WTC11 (cell line): ENCODE measurements around the gene GJA10.

Experiments used
- AFF4 ChIP-seq: sonication (generic); formaldehyde crosslinking; IDR thresholded peaks from 2 replicates; pipeline ENCODE4 v1.8.1; 2023; ENCODE audit warnings: mild to moderate bottlenecking, missing genetic modification reagents, borderline replicate concordance
- CTCF ChIP-seq: fragments of 200-600 bp; IDR thresholded peaks from 2 replicates; pipeline ENCODE4 v1.8.0; 2022; ENCODE audit warnings: antibody characterized with exemption
- E2F1 ChIP-seq: sonication (generic); formaldehyde crosslinking; IDR thresholded peaks from 2 replicates; pipeline ENCODE4 v1.8.0; 2022; ENCODE audit warnings: mild to moderate bottlenecking, missing genetic modification reagents
- ELF4 ChIP-seq: sonication (generic); formaldehyde crosslinking; IDR thresholded peaks from 2 replicates; pipeline ENCODE4 v1.8.1; 2022; ENCODE audit warnings: low read depth, mild to moderate bottlenecking, moderate library complexity, missing genetic modification reagents
- FOXK1 ChIP-seq: sonication (generic); formaldehyde crosslinking; IDR thresholded peaks from 2 replicates; pipeline ENCODE4 v1.8.0; 2022; ENCODE audit warnings: mild to moderate bottlenecking, moderate library complexity, missing genetic modification reagents
- IRF1 ChIP-seq: sonication (generic); formaldehyde crosslinking; IDR thresholded peaks from 2 replicates; pipeline ENCODE4 v1.8.0; 2023; ENCODE audit warnings: missing genetic modification reagents
- MAX ChIP-seq: sonication (generic); formaldehyde crosslinking; IDR thresholded peaks from 2 replicates; pipeline ENCODE4 v1.8.0; 2022; ENCODE audit warnings: mild to moderate bottlenecking, missing genetic modification reagents
- SMAD4 ChIP-seq: sonication (generic); formaldehyde crosslinking; IDR thresholded peaks from 2 replicates; pipeline ENCODE4 v1.8.0; 2022; ENCODE audit warnings: mild to moderate bottlenecking, missing genetic modification reagents
- SOX15 ChIP-seq: fragments of 250-450 bp; sonication (Bioruptor Pico); IDR thresholded peaks from 2 replicates; pipeline ENCODE4 v1.9.0; 2021; ENCODE audit warnings: mild to moderate bottlenecking
- ZNF423 ChIP-seq: fragments of 250-450 bp; sonication (Bioruptor Pico); IDR thresholded peaks from 2 replicates; pipeline ENCODE4 v2.1.2; 2022; ENCODE audit warnings: mild to moderate bottlenecking, moderate library complexity
- TF ChIP-seq, protein P1 (sequence below): sonication (generic); formaldehyde crosslinking; IDR thresholded peaks from 2 replicates; pipeline ENCODE4 v1.8.1; 2023; ENCODE audit warnings: mild to moderate bottlenecking, missing genetic modification reagents
- TF ChIP-seq, protein P2 (sequence below): fragments of 250-450 bp; sonication (Bioruptor Pico); IDR thresholded peaks from 2 replicates; pipeline ENCODE4 v1.9.0; 2021; ENCODE audit warnings: mild to moderate bottlenecking
- TF ChIP-seq, protein P3 (sequence below): fragments of 250-450 bp; sonication (Bioruptor Pico); IDR thresholded peaks from 2 replicates; pipeline ENCODE4 v1.9.0; 2021; ENCODE audit warnings: mild to moderate bottlenecking
- TF ChIP-seq, protein P4 (sequence below): sonication (generic); formaldehyde crosslinking; IDR thresholded peaks from 2 replicates; pipeline ENCODE4 v1.8.1; 2023; ENCODE audit warnings: mild to moderate bottlenecking, missing genetic modification reagents, moderate library complexity

DNA sequence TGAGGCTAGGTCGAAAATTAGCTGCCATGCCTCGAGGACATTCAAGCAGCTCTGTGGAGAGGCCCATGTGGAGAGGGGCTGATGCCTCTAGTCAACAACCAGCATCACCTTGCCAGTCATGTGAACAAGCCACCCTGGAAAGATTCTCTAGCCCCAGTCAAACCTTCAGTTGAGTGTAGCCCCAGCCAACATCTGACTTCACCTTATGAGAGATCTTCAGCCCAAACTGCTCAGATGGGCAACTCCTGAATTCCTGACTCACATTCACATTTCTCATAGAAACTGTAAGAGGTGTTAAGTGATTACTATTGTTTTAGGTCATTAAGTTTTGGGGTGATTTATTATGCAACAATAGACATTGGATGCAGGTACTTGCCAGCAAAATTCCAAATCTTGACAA lies 44.9 kb downstream of the GJA10 start:
- TF ChIP-seq FOXK1 (CRISPR knock-in tag) (no peak), CTCF (no peak), ZNF423 (no peak), SMAD4 (no peak), SOX15 (CRISPR knock-in tag) (no peak), MAX (no peak), E2F1 (CRISPR knock-in tag) (no peak), IRF1 (no peak), AFF4 (CRISPR knock-in tag) (no peak), ELF4 (CRISPR knock-in tag) (no peak)
- TF ChIP-seq, protein P1, sequence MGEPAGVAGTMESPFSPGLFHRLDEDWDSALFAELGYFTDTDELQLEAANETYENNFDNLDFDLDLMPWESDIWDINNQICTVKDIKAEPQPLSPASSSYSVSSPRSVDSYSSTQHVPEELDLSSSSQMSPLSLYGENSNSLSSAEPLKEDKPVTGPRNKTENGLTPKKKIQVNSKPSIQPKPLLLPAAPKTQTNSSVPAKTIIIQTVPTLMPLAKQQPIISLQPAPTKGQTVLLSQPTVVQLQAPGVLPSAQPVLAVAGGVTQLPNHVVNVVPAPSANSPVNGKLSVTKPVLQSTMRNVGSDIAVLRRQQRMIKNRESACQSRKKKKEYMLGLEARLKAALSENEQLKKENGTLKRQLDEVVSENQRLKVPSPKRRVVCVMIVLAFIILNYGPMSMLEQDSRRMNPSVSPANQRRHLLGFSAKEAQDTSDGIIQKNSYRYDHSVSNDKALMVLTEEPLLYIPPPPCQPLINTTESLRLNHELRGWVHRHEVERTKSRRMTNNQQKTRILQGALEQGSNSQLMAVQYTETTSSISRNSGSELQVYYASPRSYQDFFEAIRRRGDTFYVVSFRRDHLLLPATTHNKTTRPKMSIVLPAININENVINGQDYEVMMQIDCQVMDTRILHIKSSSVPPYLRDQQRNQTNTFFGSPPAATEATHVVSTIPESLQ (CRISPR knock-in tag), result no peak
- TF ChIP-seq, protein P2, sequence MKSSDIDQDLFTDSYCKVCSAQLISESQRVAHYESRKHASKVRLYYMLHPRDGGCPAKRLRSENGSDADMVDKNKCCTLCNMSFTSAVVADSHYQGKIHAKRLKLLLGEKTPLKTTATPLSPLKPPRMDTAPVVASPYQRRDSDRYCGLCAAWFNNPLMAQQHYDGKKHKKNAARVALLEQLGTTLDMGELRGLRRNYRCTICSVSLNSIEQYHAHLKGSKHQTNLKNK (CRISPR knock-in tag), result no peak
- TF ChIP-seq, protein P3, sequence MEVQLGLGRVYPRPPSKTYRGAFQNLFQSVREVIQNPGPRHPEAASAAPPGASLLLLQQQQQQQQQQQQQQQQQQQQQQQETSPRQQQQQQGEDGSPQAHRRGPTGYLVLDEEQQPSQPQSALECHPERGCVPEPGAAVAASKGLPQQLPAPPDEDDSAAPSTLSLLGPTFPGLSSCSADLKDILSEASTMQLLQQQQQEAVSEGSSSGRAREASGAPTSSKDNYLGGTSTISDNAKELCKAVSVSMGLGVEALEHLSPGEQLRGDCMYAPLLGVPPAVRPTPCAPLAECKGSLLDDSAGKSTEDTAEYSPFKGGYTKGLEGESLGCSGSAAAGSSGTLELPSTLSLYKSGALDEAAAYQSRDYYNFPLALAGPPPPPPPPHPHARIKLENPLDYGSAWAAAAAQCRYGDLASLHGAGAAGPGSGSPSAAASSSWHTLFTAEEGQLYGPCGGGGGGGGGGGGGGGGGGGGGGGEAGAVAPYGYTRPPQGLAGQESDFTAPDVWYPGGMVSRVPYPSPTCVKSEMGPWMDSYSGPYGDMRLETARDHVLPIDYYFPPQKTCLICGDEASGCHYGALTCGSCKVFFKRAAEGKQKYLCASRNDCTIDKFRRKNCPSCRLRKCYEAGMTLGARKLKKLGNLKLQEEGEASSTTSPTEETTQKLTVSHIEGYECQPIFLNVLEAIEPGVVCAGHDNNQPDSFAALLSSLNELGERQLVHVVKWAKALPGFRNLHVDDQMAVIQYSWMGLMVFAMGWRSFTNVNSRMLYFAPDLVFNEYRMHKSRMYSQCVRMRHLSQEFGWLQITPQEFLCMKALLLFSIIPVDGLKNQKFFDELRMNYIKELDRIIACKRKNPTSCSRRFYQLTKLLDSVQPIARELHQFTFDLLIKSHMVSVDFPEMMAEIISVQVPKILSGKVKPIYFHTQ (CRISPR knock-in tag), result no peak
- TF ChIP-seq, protein P4, sequence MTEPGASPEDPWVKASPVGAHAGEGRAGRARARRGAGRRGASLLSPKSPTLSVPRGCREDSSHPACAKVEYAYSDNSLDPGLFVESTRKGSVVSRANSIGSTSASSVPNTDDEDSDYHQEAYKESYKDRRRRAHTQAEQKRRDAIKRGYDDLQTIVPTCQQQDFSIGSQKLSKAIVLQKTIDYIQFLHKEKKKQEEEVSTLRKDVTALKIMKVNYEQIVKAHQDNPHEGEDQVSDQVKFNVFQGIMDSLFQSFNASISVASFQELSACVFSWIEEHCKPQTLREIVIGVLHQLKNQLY (CRISPR knock-in tag), result no peak
